Stomach (tissue), 9 donors: Measurements from ENCODE around the gene CTTNBP2. TPM values are rescaled to one million over a fixed set of nuclear protein-coding genes. Genes with fewer than 3 reads are reported as not detected.
A peak's percentile ranks its signal among the peaks of the same experiment; 100 is the strongest.

Source experiments
- DNase-seq, 2 donors: peaks; one replicate each; pipeline versions ENCODE4 v3.0.0 to v3.0.0-alpha.2; 2013 to 2019
- H3K27ac ChIP-seq, 5 donors: fragments of 200-600 bp in 4 of 5; sonication (generic) in 4 of 5; one replicate each; pipeline ENCODE4 v1.5.1; 2013 to 2019; ENCODE audit warnings: mild to moderate bottlenecking in 1 of 5, moderate library complexity in 1 of 5
- H3K27me3 ChIP-seq, 3 donors: fragments of 200-600 bp; sonication (generic); one replicate each; pipeline ENCODE4 v1.5.1; 2017 to 2019; ENCODE audit warnings: mixed run types in 1 of 3
- H3K36me3 ChIP-seq, 4 donors: fragments of 200-600 bp; sonication (generic); 1 replicate in 3 of 4; 2 replicates in 1 of 4; pipeline ENCODE4 v1.5.1; 2016 to 2019
- H3K4me1 ChIP-seq, 4 donors: fragments of 200-600 bp; sonication (generic); one replicate each; pipeline ENCODE4 v1.5.1; 2016 to 2019
- H3K4me3 ChIP-seq, 4 donors: fragments of 200-600 bp; sonication (generic) in 3 of 4; one replicate each; pipeline ENCODE4 v1.5.1; 2016 to 2019; ENCODE audit warnings: mild to moderate bottlenecking in 1 of 4
- H3K9me3 ChIP-seq, 4 donors: fragments of 200-600 bp; sonication (generic); one replicate each; pipeline ENCODE4 v1.5.1; 2016 to 2019
- EP300 ChIP-seq: sonication (generic); formaldehyde crosslinking; IDR thresholded peaks from one replicate; pipeline ENCODE4 v1.6.1; 2017; ENCODE audit warnings: antibody characterized with exemption
- POLR2A ChIP-seq, 4 donors: fragments of 450-650 bp; IDR thresholded peaks; one replicate each; pipeline ENCODE4 v1.6.1; 2016; ENCODE audit warnings: antibody characterized with exemption in 4 of 4, control low read depth in 2 of 4, mild to moderate bottlenecking in 1 of 4, moderate library complexity in 1 of 4
- POLR2AphosphoS5 ChIP-seq, 3 donors: sonication (generic); formaldehyde crosslinking; IDR thresholded peaks; one replicate each; pipeline ENCODE4 v1.6.1; 2016; ENCODE audit warnings: antibody characterized with exemption in 3 of 3
- WGBS, 5 donors: extraction: QIAGEN DNeasy Blood & Tissue Kit in 3 of 5; methylation state at CpG; one replicate each; pipeline versions ENCODE4 v1.1.5 to v1.1.7; 2013 to 2018; 5-methylcytosine and 5-hydroxymethylcytosine counted together
- intact Hi-C: fragments of 100-400 bp; cut with DNase I; formaldehyde crosslinking; loops from one replicate; pipeline ENCODE4 v1.15.1; 2023; ENCODE audit warnings: low total_unique reads
- polyA plus RNA-seq, 3 donors: library from polyadenylated mRNA; stranded (reverse); fragments of 200-250 nt; gene quantifications; one replicate each; pipeline ENCODE4 v1.2.3, GENCODE V29; 2013
- total RNA-seq, 5 donors: library from RNA; depleted of rRNA; stranded (reverse); fragments of >200 nt; gene quantifications; one replicate each; pipeline versions ENCODE4 v1.1.0 to v1.2.3, GENCODE V29; 2014 to 2016
- TF ChIP-seq, protein P1 (sequence below), 7 experiments: fragments of 450-650 bp in 4 of 7; fragments of 200-600 bp in 3 of 7; sonication (generic) in 3 of 7; IDR thresholded peaks; one replicate each; pipeline ENCODE4 v1.5.1; 2016 to 2019; ENCODE audit warnings: antibody characterized with exemption in 7 of 7, control low read depth in 2 of 7, mild to moderate bottlenecking in 1 of 7
- donor health status: healthy with polysubstance abuse.
- donor health status: Bipolar disorder and iron deficiency.
- donor health status: healthy.

Gene CTTNBP2
- total and polyA plus RNA-seq, 8 donors, result 0.62 to 56.4 (median 5.6) TPM

- no peak overlapping the region for H3K27ac ChIP-seq
- no peaks in the 10 kb centered on the region for H3K36me3 ChIP-seq
- intact Hi-C loops, result no loop called here
- H3K4me1 ChIP-seq, result no peaks in the 10 kb centered on the region
- TF ChIP-seq EP300, result no peak
- TF ChIP-seq POLR2AphosphoS5 (IDR thresholded peaks at IDR 0.05), result no peak
- no peak for TF ChIP-seq POLR2A (IDR thresholded peaks at IDR 0.05)
- TF ChIP-seq, protein P1, sequence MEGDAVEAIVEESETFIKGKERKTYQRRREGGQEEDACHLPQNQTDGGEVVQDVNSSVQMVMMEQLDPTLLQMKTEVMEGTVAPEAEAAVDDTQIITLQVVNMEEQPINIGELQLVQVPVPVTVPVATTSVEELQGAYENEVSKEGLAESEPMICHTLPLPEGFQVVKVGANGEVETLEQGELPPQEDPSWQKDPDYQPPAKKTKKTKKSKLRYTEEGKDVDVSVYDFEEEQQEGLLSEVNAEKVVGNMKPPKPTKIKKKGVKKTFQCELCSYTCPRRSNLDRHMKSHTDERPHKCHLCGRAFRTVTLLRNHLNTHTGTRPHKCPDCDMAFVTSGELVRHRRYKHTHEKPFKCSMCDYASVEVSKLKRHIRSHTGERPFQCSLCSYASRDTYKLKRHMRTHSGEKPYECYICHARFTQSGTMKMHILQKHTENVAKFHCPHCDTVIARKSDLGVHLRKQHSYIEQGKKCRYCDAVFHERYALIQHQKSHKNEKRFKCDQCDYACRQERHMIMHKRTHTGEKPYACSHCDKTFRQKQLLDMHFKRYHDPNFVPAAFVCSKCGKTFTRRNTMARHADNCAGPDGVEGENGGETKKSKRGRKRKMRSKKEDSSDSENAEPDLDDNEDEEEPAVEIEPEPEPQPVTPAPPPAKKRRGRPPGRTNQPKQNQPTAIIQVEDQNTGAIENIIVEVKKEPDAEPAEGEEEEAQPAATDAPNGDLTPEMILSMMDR (IDR thresholded peaks at IDR 0.05), result no peak
- no peak overlapping the region for H3K4me3 ChIP-seq
- DNase-seq, result no peak
- no peaks in the 10 kb centered on the region for H3K27me3 ChIP-seq
- no peaks in the 10 kb centered on the region for H3K9me3 ChIP-seq
These were observed 33.7 kb downstream of the CTTNBP2 start for GRCh38 chr7:117839507-117839906.

DNA sequence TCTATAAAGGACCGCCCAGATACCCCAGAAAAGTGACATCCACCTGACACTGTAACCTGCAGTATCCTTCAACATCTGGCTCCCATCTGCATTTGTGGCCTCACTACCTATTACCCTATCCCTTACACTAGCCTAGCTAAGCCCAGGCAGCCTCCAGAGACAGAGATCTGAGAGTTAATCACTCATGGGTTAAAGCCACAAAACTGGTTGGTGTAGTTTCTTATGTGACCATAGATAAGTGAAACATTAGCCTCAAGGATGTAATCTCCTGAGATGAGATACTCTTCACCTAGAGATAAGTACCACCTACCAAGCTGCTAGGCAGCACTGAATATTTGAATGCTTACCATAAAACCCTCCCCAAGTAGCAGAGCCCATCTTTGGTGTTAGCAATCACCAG lies 35.4 kb downstream of the CTTNBP2 start:
- 90 to 97% (median 93%) methylated on average over 1 of the region's 1 CpG for WGBS, 5 donors
- Histone ChIP-seq H3K4me1 (no peaks in the 10 kb centered on the region), H3K4me3 (no peak overlapping the region), H3K27ac (no peak overlapping the region), H3K36me3 (no peaks in the 10 kb centered on the region), H3K27me3 (no peaks in the 10 kb centered on the region), H3K9me3 (no peaks in the 10 kb centered on the region)
- intact Hi-C loops, result no loop called here
- no peak for TF ChIP-seq POLR2AphosphoS5 (IDR thresholded peaks at IDR 0.05)
- TF ChIP-seq, protein P1 (IDR thresholded peaks at IDR 0.05), result no peak
- TF ChIP-seq EP300, result no peak
- TF ChIP-seq POLR2A (IDR thresholded peaks at IDR 0.05), result no peak
- DNase-seq, result no peak

- 55 to 66% (median 64%) methylated on average over 4 of the region's 4 CpGs for WGBS, 5 donors
- no peaks in the 10 kb centered on the region for H3K9me3 ChIP-seq
- no peak overlapping the region for H3K27ac ChIP-seq
- no peaks in the 10 kb centered on the region for H3K27me3 ChIP-seq
- peaks cover 0 to 12% (median 5%) of the 10 kb centered on the region in 4 donors for H3K4me1 ChIP-seq
- no peaks in the 10 kb centered on the region for H3K36me3 ChIP-seq
- H3K4me3 ChIP-seq, result no peak overlapping the region
- DNase-seq, result peak in 1 of 2 donors; percentile 29
- intact Hi-C loops, result no loop called here
- no peak for TF ChIP-seq EP300
- TF ChIP-seq, protein P1 (IDR thresholded peaks at IDR 0.05), result no peak
- no peak for TF ChIP-seq POLR2A (IDR thresholded peaks at IDR 0.05)
- TF ChIP-seq POLR2AphosphoS5 (IDR thresholded peaks at IDR 0.05), result no peak
These were observed 38.1 kb downstream of the CTTNBP2 start for GRCh38 chr7:117835016-117835664.

DNA sequence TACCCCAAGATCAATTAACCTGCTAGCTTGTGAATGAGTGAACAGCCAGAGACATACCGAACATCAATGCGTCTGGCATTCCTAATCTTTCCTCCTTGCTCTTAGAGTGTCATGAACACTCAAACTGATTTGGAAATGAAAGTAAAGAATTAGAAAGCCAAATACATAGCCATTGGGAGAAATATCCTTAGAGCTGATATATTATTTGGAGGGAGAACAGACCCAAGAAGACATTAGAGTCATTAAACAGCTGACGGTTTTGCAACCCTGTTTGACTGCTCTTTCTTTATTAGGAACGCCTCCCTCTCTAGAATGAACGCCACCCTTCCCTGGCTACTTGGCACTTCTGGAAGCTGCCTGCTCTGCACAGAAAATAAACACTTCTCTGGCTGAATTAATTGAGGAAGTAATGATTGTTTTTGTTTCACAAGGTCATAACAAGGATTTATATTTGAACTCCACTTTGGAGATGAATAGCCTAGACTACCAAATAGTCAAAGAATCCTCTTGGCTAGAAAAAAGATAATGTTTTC lies 42.8 kb downstream of the CTTNBP2 start:
- Histone ChIP-seq H3K27ac (peak overlapping the region in 1 of 5 donors; percentile 3), H3K4me3 (peak overlapping the region in 1 of 4 donors; percentile 5), H3K27me3 (no peaks in the 10 kb centered on the region), H3K4me1 (peaks cover 0 to 37% (median 15%) of the 10 kb centered on the region in 4 donors), H3K36me3 (no peaks in the 10 kb centered on the region), H3K9me3 (no peaks in the 10 kb centered on the region)
- TF ChIP-seq POLR2AphosphoS5 (IDR thresholded peaks at IDR 0.05) (no peak), POLR2A (IDR thresholded peaks at IDR 0.05) (no peak), EP300 (no peak)
- TF ChIP-seq, protein P1 (IDR thresholded peaks at IDR 0.05), result no peak
- WGBS, 5 donors, result 27 to 48% (median 36%) methylated on average over 5 of the region's 5 CpGs
- intact Hi-C loops, result no loop called here
- DNase-seq, result peak in 1 of 2 donors; percentile 23
